Stimulated activated CD4-positive, alpha-beta T cell treated with anti-CD3 and anti-CD28 coated beads, TNF-alpha, amount 100 ng/mL, for 1 hour (primary cell): ENCODE results near the gene SAP30L.

ENCODE experiments used
- DNase-seq, 3 donors: peaks; one replicate each; pipeline ENCODE4 v3.0.0-alpha.2; 2020; ENCODE audit warnings: low read depth in 3 of 3, low spot score in 1 of 3

Gene SAP30L

GRCh38 chr5:154506049-154506715 lies 60.4 kb downstream of the SAP30L start:
- DNase-seq = no peak

GRCh38 chr5:154506716-154507080 lies 60.9 kb downstream of the SAP30L start:
- DNase-seq = no peak

DNA sequence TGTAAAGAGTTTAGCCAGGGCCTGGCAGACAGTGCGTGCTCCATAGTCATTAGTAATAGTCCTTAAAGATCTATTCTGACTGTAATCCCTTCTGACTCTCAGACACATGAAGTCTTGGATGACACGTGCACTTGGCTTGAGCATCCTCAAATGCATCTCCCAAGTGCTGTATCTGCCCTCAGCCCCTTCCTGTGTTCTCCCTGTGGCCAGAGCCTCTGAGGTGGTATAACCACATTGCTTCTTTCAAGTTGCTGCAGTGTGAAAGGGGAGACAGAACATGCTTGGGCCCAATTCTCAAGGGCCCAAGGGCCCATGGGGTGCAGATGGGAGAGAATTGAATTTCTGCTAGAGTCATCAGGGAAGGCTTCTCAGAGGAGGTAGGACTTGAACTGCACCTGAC lies 62.3 kb downstream of the SAP30L start:
- DNase-seq = no peak

- DNase-seq = no peak
Measured at GRCh38 chr5:154509784-154510555, 64.2 kb downstream of the SAP30L start.
